IPS DF 6.9 (cell line): Measurements from ENCODE around the gene XRCC2.

Experiments
- DNase-seq: peaks from one replicate; pipeline ENCODE4 v3.0.0-alpha.2; 2013; ENCODE audit warnings: low read depth, low spot score
- H3K27ac ChIP-seq: one replicate; pipeline ENCODE4 v1.5.1; 2013; ENCODE audit warnings: low read length, control low read depth
- H3K27me3 ChIP-seq: 2 replicates; pipeline ENCODE4 v1.6.1; 2013; ENCODE audit warnings: mild to moderate bottlenecking, low read length; ENCODE audit not compliant: control insufficient read depth, insufficient read depth
- H3K36me3 ChIP-seq: 2 replicates; pipeline ENCODE4 v1.6.1; 2013; ENCODE audit warnings: low read length; ENCODE audit not compliant: control insufficient read depth, insufficient read depth
- H3K4me1 ChIP-seq: 2 replicates; pipeline ENCODE4 v1.6.1; 2013; ENCODE audit warnings: low read length; ENCODE audit not compliant: control insufficient read depth, insufficient read depth
- H3K4me3 ChIP-seq: 2 replicates; pipeline ENCODE4 v1.5.1; 2013; ENCODE audit warnings: mild to moderate bottlenecking, low read length
- H3K9me3 ChIP-seq: 2 replicates; pipeline ENCODE4 v1.6.1; 2013; ENCODE audit warnings: low read length, inconsistent platforms; ENCODE audit not compliant: control insufficient read depth, insufficient read depth
- WGBS: extraction: QIAGEN DNeasy Blood & Tissue Kit; methylation state at CpG from one replicate; pipeline ENCODE4 v1.1.7; 2013; ENCODE audit warnings: mixed read lengths, missing lambda C conversion rate; ENCODE audit not compliant: insufficient read length, insufficient coverage; 5-methylcytosine and 5-hydroxymethylcytosine counted together

The XRCC2 gene

GRCh38 chr7:152617056-152617455 is 58.9 kb downstream of the XRCC2 start:
- Histone ChIP-seq H3K27me3 (no peaks in the 10 kb centered on the region), H3K36me3 (no peaks in the 10 kb centered on the region), H3K27ac (no peak overlapping the region), H3K9me3 (no peaks in the 10 kb centered on the region; the same call in 1 of the 2 replicates), H3K4me3 (no peak overlapping the region), H3K4me1 (no peaks in the 10 kb centered on the region)
- no CpG with 5 or more reads among the region's 5 CpGs for WGBS
- no peak for DNase-seq

DNA sequence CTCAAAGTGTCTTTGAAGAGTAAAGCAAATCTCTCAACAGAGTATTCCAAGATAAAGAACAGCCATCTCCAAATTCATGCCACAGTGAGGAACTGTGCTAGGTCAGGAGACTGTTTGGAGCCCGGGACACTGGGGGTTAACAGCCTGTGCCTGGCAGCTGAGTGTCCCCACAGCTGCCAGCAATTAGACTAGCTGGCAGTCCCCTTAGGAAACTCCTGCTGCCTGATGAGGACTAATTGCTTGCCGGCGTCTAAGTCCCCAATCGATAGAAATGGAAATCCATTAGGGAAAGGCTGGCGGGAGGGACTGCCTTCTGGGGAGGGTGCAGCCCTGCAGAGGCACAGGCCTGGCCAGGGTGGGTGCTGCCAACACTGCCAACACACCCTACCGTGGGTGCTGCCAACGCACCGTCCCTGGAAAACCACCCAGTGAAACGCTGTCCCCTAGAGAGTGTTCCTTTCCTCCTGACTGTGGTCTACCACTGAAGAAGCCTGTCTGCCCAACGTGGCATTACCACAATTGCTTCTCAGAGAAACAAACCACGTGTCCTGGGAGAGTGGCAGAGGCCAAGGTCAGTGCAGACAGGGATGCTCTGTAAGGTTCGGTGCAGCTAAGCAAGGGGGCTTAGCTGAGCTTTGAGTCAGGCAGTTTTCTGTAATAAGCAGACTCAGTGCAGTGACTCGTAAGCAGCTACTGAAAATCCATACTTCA is 60.8 kb downstream of the XRCC2 start:
- no peaks in the 10 kb centered on the region for H3K4me1 ChIP-seq
- WGBS: no CpG with 5 or more reads among the region's 13 CpGs

DNA sequence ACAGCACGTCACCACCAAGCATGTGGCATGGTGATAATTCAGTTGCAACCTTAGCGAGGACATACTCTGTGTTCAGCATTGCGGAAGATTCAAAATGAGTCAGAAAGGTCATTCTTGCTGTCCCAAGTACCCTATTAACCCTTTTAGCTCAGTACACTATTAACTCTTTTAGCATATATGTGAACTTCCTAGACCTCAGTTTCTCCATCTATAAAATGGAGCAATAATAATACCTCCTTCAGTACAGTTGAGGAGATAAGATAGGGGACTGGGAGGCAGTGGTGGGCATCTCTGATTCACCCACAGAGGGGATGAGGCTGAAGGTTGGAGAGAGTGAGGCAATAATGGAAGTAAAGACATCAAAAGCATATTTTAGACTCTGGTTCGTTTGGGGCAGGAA is 67.3 kb downstream of the XRCC2 start:
- Histone ChIP-seq H3K9me3 (no peaks in the 10 kb centered on the region; the same call in 1 of the 2 replicates), H3K4me3 (no peak overlapping the region), H3K4me1 (no peaks in the 10 kb centered on the region), H3K27ac (no peak overlapping the region), H3K27me3 (no peaks in the 10 kb centered on the region), H3K36me3 (no peaks in the 10 kb centered on the region)
- no CpG with 5 or more reads among the region's 4 CpGs for WGBS
- no peak for DNase-seq

More for the DNA sequence above, 60.8 kb downstream of the XRCC2 start:
- no peak for DNase-seq
- no peaks in the 10 kb centered on the region for H3K27me3 ChIP-seq
- no peaks in the 10 kb centered on the region for H3K36me3 ChIP-seq
- H3K27ac ChIP-seq: no peak overlapping the region
- no peak overlapping the region for H3K4me3 ChIP-seq
- no peaks in the 10 kb centered on the region; the same call in 1 of the 2 replicates for H3K9me3 ChIP-seq

DNA sequence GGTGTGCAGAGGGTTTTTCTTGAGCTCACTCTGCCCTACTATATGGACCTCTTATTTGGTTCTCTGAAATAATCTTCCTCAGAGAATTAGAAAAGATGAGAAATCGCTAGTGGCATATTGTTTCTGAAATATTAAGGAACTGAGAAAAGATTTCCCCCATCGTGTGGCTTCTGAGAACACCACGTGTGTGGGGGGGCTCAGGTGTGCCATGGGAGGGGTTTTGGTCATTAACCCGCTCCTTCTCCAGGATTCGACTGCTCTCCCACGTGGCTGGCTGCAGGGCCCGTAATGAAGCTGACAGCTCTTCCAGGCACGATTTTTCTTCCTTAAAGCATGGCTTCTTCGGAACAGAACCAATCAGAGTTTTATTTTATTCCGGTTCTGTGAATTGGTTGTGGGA is 67.7 kb downstream of the XRCC2 start:
- H3K4me3 ChIP-seq: no peak overlapping the region
- H3K36me3 ChIP-seq: no peaks in the 10 kb centered on the region
- no peak for DNase-seq
- no peaks in the 10 kb centered on the region for H3K27me3 ChIP-seq
- WGBS: no CpG with 5 or more reads among the region's 10 CpGs
- no peaks in the 10 kb centered on the region for H3K4me1 ChIP-seq
- H3K9me3 ChIP-seq: no peaks in the 10 kb centered on the region; the same call in 1 of the 2 replicates
- H3K27ac ChIP-seq: no peak overlapping the region

DNA sequence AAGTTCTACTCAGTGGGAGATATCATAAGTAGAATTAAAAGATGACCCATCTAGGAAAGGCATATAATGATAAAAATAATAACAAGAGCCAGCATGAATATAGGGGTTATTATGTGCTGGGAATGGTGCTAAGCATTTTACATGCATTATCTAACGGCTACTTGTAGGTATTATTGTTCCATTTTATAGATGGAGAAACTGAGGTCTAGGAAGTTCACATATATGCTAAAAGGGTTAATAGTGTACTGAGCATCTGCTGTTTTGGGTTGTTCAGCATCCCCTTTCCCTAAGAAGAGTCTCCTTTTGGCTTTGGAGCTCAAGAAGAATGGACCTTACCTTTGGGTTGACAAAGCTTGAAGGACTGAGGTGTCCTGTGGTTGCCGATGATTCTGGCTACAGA is 68.9 kb downstream of the XRCC2 start:
- no peak overlapping the region for H3K4me3 ChIP-seq
- H3K27ac ChIP-seq: no peak overlapping the region
- H3K27me3 ChIP-seq: no peaks in the 10 kb centered on the region
- H3K4me1 ChIP-seq: no peaks in the 10 kb centered on the region
- no peaks in the 10 kb centered on the region for H3K36me3 ChIP-seq
- no peak for DNase-seq
- no peaks in the 10 kb centered on the region for H3K9me3 ChIP-seq
- WGBS: no CpG with 5 or more reads among the region's 2 CpGs

- no peaks in the 10 kb centered on the region for H3K4me1 ChIP-seq
- no peaks in the 10 kb centered on the region for H3K9me3 ChIP-seq
- 100% methylated on average over 2 of the region's 6 CpGs for WGBS
- no peak overlapping the region for H3K27ac ChIP-seq
- no peaks in the 10 kb centered on the region for H3K27me3 ChIP-seq
- H3K36me3 ChIP-seq: no peaks in the 10 kb centered on the region
- no peak for DNase-seq
- H3K4me3 ChIP-seq: no peak overlapping the region
These were observed 73.0 kb downstream of the XRCC2 start for GRCh38 chr7:152602962-152603361.

GRCh38 chr7:152601305-152601798 is 74.6 kb downstream of the XRCC2 start:
- Histone ChIP-seq H3K27ac (no peak overlapping the region), H3K27me3 (no peaks in the 10 kb centered on the region), H3K4me3 (no peak overlapping the region), H3K9me3 (no peaks in the 10 kb centered on the region), H3K36me3 (no peaks in the 10 kb centered on the region), H3K4me1 (no peaks in the 10 kb centered on the region; the same call in 1 of the 2 replicates)
- no peak for DNase-seq
- WGBS: no CpG with 5 or more reads among the region's 17 CpGs

DNA sequence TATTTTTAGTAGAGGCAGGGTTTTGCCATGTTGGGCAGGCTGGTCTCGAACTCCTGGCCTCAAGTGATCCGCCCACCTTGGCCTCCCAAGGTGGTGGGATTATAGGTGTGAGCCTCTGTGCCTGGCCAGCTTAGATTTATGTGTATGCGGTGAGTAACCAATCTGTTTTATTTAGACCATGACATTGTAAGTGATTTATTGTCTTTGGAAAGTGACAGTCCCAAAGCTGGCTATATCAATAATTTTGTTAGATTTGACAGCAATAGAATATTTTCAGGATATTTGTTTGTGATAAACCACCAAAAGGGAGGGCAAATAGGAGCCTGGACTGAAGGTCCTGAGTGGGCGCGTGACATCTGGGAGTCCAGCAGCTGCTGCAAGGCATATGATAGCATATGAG is 75.7 kb downstream of the XRCC2 start:
- H3K4me1 ChIP-seq: no peaks in the 10 kb centered on the region; the same call in 1 of the 2 replicates
- H3K27me3 ChIP-seq: no peaks in the 10 kb centered on the region
- WGBS: no CpG with 5 or more reads among the region's 5 CpGs
- no peaks in the 10 kb centered on the region for H3K36me3 ChIP-seq
- no peak overlapping the region for H3K27ac ChIP-seq
- no peaks in the 10 kb centered on the region for H3K9me3 ChIP-seq
- no peak for DNase-seq
- H3K4me3 ChIP-seq: no peak overlapping the region

DNA sequence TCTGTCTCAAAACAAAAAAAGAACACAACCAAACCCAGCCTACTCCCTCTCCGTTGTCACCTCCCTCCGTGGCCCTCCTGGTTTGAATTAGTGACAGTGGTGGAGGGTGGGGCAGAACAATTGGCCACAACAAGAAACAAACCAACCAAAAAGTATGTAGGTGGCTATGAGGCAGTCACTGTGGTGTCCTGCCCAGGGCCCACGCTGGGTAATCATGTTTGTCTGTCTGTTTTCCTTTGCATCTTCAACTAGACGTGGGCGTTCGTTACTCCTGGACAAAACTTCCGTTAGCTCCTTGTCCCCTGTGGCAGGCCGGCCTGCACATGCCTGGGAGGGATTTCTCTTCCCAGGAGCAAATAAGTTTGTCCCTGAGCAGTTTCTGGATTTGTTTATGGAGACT is 78.4 kb downstream of the XRCC2 start:
- H3K9me3 ChIP-seq: no peaks in the 10 kb centered on the region
- H3K4me3 ChIP-seq: no peak overlapping the region
- WGBS: no CpG with 5 or more reads among the region's 8 CpGs
- H3K27me3 ChIP-seq: no peaks in the 10 kb centered on the region
- DNase-seq: no peak
- no peaks in the 10 kb centered on the region; the same call in 1 of the 2 replicates for H3K4me1 ChIP-seq
- no peaks in the 10 kb centered on the region for H3K36me3 ChIP-seq
- no peak overlapping the region for H3K27ac ChIP-seq

GRCh38 chr7:152596824-152597223 is 79.1 kb downstream of the XRCC2 start:
- Histone ChIP-seq H3K9me3 (no peaks in the 10 kb centered on the region), H3K36me3 (no peaks in the 10 kb centered on the region), H3K4me1 (no peaks in the 10 kb centered on the region; the same call in 1 of the 2 replicates), H3K27me3 (no peaks in the 10 kb centered on the region), H3K27ac (no peak overlapping the region), H3K4me3 (no peak overlapping the region)
- DNase-seq: no peak
- WGBS: no CpG with 5 or more reads among the region's 2 CpGs
